SK-N-SH treated with all-trans-retinoic acid at 6 μM for 48 hours (cell line): ENCODE measurements around the gene ZNF346.

Source experiments
- ARNTL ChIP-seq: fragments of 450-650 bp; formaldehyde crosslinking; IDR thresholded peaks from 2 replicates; pipeline ENCODE4 v1.5.0; 2020; ENCODE audit warnings: low read depth, mild to moderate bottlenecking, moderate library complexity, borderline replicate concordance
- BACH2 ChIP-seq: fragments of 250-450 bp; sonication (Bioruptor Pico); IDR thresholded peaks from 2 replicates; pipeline ENCODE4 v1.9.0; 2021; ENCODE audit warnings: mild to moderate bottlenecking, borderline replicate concordance
- CSDC2 ChIP-seq: fragments of 250-450 bp; sonication (Bioruptor Pico); IDR thresholded peaks from 2 replicates; pipeline ENCODE4 v1.5.0; 2020; ENCODE audit warnings: mild to moderate bottlenecking, moderate library complexity
- ISL1 ChIP-seq: fragments of 250-450 bp; sonication (Bioruptor Pico); IDR thresholded peaks from 2 replicates; pipeline ENCODE4 v2.1.2; 2022; ENCODE audit warnings: mild to moderate bottlenecking, moderate library complexity
- RARB ChIP-seq: fragments of 250-450 bp; sonication (Bioruptor Pico); IDR thresholded peaks from 2 replicates; pipeline ENCODE4 v1.8.0; 2021; ENCODE audit warnings: mild to moderate bottlenecking, moderate library complexity
- TCF4 ChIP-seq: fragments of 250-450 bp; sonication (Bioruptor Pico); IDR thresholded peaks from 2 replicates; pipeline ENCODE4 v1.8.0; 2021; ENCODE audit warnings: mild to moderate bottlenecking, moderate library complexity, borderline replicate concordance
- TSHZ2 ChIP-seq: fragments of 250-450 bp; sonication (Bioruptor Pico); IDR thresholded peaks from 2 replicates; pipeline ENCODE4 v1.5.0; 2020; ENCODE audit warnings: mild to moderate bottlenecking, moderate library complexity
- ZFP30 ChIP-seq: fragments of 450-650 bp; formaldehyde crosslinking; IDR thresholded peaks from 2 replicates; pipeline ENCODE4 v1.5.0; 2022; ENCODE audit warnings: mild to moderate bottlenecking, moderate library complexity
- ZNF565 ChIP-seq: fragments of 450-650 bp; formaldehyde crosslinking; conservative IDR thresholded peaks from 2 replicates; pipeline ENCODE4 v1.5.0; 2020; ENCODE audit warnings: low read depth, mild to moderate bottlenecking, moderate library complexity

GRCh38 chr5:177098120-177098469 is 75.6 kb downstream of the ZNF346 start:
- no peak for TF ChIP-seq RARB (CRISPR knock-in tag)
- no peak for TF ChIP-seq BACH2 (CRISPR knock-in tag)
- TF ChIP-seq ISL1 (CRISPR knock-in tag): no peak
- TF ChIP-seq CSDC2 (CRISPR knock-in tag): no peak
- no peak for TF ChIP-seq ZFP30 (CRISPR knock-in tag)
- TF ChIP-seq ARNTL (CRISPR knock-in tag): no peak
- no peak for TF ChIP-seq TSHZ2 (CRISPR knock-in tag)
- TF ChIP-seq ZNF565 (CRISPR knock-in tag): no peak
- no peak for TF ChIP-seq TCF4 (CRISPR knock-in tag)
